HG03442 (cell line): ENCODE measurements around the gene ALMS1.
"Not testable (repeated sequence)": the region's sequence is repeated elsewhere in the genome, so short reads cannot be mapped to it uniquely, and the experiment has no call there.

Experiments
- ATAC-seq: cut with Tn5 transposase; IDR thresholded peaks from one replicate; pipeline ENCODE4 v1.9.1; 2021; ENCODE audit warnings: mild to moderate bottlenecking, moderate library complexity; ENCODE audit not compliant: unreplicated experiment

ALMS1 gene

DNA sequence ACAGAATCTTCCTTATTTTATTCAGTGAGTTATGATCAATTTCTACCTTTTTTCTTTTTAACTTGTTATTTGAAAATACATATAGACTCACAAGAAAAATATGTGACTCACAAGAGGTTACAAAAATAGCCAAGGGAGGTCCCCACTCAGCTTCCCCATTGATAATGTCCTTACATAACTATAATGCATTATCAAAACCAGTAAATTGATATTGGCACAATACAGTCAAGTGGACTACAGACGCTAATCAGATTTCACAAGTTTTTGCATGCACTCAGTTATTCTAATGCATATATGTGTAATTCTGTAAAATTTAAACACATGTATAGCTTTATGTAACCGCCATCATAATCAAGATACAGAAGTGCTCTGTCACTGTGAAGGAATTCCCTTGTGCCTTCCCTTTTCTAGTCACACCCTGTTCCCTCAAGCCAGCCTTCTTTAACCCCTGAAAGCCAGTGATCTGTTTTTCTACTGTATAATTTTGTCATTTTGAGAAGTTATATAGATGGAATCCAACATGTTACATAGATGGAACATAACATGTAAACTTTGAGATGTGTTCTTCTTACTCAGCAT, 118.4 kb downstream of the ALMS1 start:
- no peak for ATAC-seq

DNA sequence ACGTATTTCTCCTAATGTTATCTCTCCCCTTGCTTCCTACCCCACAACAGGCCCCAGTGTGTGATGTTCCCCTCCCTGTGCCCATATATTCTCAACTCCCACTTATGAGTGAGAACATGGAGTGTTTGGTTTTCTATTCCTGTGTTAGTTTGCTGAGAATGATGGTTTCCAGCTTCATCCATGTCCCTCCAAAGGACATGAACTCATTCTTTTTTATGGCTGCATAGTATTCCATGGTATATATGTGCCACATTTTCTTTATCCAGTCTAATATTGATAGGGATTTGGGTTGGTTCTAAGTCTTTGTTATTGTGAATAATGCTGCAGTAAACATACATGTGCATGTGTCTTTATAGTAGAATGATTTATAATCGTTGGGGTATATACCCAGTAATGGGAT, 119.2 kb downstream of the ALMS1 start:
- not testable (repeated sequence) for ATAC-seq

DNA sequence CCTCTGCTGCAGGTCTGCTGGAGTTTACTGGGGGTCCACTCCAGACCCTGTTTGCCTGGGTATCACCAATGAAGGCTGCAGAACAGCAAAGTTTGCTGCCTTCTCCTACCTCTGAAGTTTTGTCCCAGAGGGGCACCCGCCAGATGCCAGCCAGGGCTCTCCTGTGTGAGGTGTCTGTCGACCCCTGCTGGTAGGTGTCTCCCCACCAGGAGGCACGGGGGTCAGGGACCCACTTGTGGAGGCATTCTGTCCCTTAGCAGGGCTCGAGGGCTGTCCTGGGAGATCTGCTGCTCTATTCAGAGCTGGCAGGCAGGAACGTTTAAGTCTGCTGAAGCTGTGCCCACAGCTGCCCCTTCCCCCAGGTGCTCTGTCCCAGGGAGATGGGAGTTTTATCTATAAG, 124.8 kb downstream of the ALMS1 start:
- ATAC-seq = not testable (repeated sequence)

DNA sequence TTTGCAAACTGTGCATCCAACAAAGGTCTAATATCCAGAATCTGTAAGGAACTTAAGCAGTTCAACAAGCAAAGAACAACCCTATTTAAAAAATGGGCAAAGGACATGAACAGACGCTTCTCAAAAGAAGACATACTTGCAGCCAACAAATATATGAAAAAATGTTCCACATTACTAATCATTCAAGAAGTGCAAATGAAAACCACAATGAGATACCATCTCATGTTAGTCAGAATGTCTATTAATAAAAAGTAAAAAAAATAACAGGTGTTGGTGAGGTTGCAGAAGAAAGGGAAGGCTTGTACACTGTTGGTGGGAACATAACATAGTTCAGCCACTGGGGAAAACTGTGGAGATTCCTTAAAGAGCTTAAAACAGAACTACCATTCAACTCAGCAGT, 130.4 kb downstream of the ALMS1 start:
- no peak for ATAC-seq

DNA sequence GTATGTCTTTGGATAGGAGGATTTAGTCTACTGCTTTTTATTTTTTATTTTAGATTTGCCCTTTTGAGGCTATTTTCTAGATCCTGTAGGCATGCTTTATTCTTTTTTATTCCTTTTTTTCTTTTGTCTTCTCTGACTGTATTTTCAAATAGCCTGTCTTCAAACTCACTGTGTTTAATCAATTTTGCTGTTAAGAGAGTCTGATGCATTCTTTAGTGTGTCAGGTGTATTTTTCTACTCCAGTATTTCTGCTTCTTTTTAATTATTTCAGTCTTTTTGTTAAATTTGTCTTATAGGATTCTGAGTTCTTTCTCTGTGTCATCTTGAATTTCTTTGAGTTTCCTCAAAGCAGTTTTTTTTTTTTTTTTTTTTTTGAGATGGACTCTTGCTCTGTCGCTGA, 143.1 kb downstream of the ALMS1 start:
- ATAC-seq = no peak

DNA sequence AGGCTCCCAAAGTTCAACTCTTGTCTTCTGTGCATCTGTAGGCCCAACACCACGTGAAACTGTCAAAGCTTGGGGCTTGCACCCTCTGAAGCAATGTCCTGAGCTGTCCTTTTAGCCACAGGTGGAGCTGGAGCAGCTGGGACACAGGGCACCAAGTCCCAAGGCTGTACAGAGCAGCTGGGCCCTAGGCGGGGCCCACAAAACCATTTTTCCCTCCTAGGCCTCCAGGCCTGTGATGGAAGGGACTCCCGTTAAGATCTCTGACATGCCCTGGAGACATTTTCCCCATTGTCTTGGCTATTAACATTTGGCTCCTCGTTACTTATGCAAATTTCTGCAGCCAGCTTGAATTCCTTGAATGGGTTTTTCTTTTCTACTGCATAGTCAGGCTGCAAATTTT, 145.1 kb downstream of the ALMS1 start:
- ATAC-seq = not testable (repeated sequence)

DNA sequence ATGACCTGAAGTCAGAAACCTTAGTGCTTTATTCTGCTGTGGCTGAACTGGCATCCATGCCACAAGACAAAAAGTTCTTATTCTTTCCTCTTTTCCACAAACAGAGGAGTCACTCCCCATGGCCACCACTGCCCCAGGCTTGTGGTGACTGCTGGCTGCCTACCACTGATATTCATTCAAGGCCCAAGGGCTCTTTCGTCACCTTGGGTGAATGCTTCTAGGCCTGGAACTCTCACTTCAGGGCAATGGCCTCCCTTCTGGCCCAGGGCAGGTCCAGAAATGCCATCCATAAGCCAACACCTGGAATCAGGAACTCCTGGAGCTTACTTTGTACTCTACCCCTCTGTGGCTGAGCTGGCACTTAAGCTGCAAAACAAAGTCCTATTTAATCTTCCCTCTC, 146.7 kb downstream of the ALMS1 start:
- ATAC-seq = no peak

DNA sequence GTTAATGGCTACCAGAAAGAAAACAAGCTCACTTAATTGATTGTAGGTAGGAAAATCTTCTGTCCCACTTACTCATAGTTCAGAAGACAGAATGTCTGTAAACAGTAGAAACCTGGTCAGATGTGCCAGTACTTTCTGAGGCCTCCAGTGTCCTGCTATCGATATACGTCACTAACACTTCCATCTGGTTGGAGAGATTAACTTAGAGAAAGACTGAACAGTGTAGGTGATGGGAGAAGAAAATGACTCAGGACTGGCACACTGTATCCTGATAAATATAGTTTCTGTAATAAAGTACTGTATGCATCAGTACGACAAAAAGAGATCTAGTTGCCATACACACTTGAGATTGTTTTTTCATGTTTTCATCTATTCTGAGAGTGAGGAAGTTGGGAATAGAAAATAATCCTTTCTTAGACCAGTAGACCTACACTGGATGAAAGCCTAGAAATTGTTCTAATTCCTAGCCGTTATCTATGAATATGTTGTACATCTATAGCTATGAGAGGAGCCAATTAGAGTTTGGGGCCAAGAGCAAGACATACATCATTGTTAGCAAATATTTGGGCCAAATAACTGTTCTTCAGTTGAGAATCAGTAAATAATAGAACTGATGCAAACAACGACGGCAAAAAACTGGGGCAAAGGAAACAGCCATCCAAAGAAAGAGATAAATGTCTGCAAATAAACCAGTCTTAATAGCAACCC, 150.7 kb downstream of the ALMS1 start:
- no peak for ATAC-seq

DNA sequence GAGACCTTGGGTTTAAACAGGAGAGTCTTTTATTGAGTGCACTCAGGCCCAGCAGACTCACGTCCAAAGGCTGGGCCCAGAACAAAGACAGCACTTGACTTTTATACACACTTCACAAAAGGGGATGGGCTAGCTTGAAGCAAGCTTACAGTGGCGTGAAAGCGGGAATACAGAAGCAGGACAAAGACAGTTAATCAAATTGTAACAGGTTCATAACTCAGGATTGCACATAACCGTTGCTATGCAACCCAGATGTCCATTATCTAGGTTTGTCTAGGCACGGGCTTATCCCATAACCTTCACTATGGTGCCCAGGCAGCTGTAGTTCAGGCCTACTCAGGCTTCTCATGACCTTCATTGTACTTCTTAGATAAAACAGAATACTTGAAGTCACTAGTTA, 175.2 kb downstream of the ALMS1 start:
- ATAC-seq = not testable (repeated sequence)

DNA sequence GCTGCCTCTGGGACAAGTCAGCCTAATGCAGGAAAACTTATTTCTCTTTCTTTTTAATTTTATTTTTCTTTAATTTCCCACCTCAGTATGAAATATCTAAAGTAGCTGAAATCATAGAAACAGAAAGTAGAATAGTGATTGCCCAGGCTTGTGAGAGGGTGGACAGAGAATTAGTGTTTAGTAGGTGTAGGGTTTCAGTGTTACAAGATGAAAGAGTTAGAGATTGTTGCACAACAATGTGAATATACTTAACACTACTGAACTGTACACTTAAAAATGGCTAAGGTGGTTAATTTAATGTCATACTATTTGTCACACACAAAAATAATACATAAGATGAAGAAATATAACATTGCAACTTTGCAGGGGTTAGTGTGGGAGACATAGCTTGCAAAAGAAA, 175.8 kb downstream of the ALMS1 start:
- ATAC-seq = no peak

DNA sequence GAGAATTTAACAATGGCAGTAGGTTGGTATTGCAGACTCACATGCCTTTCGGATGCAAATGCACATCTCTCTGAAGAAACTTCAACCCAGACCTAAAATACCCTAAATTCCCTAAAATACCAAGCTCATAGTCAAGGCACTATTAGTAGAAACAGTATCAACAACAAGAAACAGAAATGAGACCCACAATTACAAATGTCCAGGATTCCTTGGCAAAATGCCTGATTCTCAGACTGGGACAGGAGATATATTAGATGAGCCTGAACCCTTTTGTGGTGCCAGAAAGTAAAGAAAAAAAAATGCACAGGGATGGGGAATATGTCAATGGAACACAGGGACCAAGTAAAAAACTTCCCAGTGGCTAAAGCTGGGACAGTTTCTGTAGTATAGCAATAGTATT, 179.3 kb downstream of the ALMS1 start:
- no peak for ATAC-seq

DNA sequence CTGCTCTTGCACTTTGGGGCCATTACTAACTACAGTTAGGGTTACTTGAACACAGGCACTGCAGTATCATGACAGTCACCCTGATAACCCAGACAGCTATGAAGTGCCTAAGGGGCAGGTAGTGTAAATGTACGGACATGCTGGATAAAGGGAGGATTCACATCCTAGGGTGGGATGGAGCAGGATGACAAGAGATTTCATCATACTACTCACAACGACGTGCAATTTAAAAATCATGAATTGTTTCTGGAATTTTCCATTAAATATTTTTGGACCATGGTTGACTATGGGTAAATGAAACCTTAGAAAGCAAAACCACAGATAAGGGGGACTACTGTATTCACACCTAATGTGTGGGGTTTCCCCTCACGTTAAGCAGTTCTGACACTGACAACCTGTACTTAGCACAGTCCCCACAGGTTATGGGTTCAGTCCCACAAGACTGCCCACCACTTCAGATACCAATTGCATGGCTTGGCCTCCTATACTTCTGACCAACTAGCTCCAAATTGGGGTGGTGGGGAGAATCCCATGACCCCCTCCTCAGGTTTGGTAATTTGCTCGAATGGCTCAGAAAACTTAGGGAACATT, 180.7 kb downstream of the ALMS1 start:
- ATAC-seq = no peak

DNA sequence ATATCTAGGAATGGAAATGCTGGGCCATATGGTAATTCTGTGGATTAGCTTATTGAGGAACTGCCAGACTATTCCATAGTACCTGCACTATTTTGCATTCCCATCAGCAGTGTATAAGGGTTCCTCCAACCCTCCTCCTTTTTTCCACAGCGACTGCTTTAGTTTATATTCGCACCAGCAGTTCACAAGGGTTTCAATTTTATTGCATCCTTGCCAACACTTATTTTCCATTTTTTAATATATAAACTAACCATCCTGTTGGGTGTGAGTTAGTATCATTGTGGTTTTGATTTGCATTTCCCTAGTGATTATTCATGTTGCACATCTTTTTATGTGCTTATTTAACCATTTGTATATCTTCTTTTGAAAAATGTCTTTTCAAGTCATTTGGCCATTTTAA, 189.6 kb downstream of the ALMS1 start:
- ATAC-seq = no peak

DNA sequence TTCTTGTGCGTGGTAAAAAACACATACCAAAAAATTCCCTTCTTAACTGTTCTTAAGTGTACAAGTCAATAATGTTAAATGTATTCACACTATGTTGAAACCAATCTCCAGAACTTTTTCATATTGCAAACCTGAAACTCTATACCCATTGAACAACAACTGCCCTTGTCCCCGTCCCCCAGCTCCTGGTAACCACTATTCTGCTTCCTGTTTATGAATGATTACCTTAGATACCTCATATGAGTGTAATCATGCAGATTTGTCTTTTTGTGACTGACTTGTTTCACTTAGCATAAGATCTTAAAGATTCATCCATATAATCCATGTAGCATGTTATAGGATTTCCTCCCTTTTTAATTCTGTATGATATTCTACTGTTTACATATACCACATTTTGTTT, 196.7 kb downstream of the ALMS1 start:
- ATAC-seq = no peak

DNA sequence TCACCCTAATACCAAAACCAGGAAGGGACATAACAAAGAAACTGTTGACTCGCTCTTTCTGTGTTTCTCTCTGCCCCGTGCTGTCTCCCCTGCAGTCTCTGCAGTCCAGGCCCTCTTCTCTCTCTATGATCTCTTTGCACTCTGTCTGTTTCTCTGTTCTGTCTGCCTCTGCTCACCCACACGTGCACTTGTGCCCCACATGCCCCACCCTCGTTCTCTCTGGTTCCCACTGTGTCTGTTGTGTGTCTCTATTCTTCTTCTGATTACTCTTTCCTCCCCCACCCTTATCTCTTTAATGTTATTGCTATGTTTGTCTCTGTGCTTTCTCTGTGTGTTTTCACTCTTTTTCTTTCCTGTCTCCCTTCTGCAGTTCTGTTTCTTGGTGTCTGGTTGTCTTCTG, 202.5 kb downstream of the ALMS1 start:
- ATAC-seq = no peak

DNA sequence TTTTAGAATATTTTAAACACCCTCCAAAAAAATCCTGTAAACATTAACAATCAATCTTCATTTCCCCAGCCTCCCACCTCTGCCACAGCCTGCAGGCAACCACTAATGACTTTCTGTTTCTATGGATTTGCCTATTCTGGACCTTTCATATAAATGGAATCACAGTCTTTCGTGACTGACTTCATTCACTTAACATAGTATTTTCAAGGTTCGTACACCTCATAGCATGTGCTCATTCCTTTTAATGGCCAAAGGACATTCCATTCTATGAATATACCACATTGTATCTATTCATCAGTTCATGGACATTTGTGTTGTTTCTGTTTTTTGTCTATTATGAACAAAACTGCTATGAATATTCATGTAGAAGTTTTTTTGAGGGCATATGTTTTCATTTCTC, 208.0 kb downstream of the ALMS1 start:
- no peak for ATAC-seq

DNA sequence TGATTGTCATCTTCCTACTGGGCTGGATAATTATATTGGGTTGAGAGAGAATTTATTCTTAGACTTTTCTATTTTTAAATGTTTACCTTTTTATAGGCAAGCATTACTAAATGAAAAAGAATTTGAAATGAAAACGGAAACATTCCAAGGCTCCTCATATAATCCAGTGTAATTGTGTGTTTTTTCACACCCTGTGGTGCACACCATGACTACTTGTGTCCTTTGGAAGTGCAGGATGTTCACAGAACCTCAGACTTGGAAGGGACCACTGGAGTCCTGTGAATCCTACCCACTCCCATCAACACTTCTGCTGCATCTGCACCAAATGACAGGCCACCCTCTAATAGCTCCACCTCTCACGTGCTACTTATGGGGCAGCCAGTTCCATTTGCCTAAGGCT, 208.6 kb downstream of the ALMS1 start:
- ATAC-seq = no peak

DNA sequence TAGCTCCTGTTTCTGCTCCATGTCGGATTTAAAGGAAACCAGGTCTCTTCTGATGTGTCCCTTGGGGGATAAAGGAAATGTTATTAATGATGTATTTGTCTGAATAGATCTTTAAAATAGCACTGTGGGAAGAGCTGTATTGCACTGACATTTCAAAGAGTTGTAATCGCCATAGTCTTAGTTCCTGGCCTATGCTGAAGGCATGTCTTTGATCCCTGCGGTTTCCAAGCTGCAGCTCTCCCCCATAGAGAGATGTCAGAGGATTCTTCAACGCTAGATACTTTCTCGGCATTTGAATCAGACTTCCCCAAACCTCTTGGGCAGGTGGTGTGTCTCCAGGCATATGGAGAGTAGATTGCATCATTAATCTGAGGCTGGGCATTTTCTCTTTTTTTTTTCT, 216.1 kb downstream of the ALMS1 start:
- ATAC-seq = no peak

DNA sequence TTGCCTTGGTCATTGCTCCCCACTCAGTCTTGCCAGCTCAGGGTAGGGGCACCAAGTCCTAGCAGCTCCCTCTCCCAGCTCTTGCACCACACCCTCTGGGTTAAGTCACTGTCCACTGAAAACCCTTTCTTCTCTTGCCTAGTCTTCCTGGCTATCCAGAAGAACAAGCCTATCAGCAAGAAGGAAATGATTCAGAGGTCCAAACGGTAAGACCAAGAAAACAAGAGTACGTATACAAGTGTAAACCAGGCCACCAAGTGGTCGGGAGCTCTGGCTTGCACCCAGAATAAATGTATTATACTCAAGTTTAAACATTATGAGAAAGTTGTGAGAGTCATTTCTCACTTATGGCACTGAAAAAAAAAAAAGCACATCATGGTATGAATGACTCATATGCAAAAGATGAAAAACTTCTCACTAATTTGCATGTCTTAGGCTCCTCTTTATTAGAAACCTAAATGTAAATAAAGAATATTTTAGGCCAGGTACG, 217.5 kb downstream of the ALMS1 start:
- peak; percentile 83 for ATAC-seq

DNA sequence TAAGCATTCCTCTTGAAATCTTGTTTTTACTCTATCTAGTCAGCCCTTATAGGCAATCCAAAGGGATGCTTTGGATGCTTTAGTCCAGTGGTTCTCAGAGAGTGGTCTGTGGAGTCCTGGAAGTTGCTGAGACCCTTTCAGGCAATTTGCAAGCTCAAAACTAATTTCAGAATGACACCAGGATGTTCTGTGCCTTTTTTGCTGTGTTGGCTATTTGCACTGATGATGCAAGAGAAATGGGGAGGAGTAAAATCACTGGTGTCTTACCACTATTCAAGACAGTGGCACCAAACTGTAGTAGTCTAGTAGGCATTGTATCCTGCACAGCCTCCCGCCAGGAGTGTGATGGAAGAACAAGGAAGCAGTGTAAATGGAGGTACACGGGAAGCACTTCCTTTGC, 219.0 kb downstream of the ALMS1 start:
- not testable (repeated sequence) for ATAC-seq

DNA sequence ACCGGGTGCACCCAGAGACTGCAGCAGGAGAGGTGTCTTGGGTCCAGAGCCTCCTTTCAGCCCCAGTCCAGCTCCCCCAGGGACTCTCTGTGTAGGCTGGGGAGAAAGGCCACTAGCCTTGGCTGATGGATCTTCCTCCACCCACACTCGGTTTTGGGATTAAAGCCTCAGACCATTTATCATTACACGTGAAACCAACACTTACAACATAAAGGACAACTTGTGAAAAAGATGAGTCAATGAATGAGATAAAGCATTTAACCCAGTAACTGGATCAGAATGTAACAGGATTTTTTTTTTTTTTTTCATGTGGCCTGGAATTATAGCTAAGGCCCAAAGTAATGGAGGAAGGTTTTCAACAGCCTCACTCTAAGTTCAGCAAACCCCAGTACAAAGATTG, 224.5 kb downstream of the ALMS1 start:
- no peak for ATAC-seq

DNA sequence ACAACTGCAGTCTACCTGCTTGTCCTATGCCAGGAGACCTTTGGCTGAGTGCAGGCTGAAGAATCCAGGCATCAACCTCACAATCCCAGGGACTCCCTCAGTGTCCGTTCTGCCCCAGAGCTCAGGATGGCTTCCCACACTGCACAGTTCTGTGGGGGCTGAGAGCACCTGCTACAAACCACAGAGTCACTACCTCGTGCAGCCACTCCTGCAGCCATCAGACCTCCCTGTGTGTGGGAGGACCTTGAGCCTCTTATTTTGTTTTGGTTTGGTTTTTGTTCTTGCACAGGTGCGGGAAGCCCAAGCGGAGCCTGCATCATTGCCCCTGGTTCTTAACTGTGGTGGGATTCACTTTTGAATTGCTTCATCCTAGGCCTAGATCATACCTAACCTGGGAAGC, 225.6 kb downstream of the ALMS1 start:
- ATAC-seq = peak; percentile 66
